HG02938 (cell line): ENCODE data around the gene YDJC.
A peak's percentile ranks its signal among the peaks of the same experiment; 100 is the strongest.
"Not testable (repeated sequence)": the region's sequence is repeated elsewhere in the genome, so short reads cannot be mapped to it uniquely, and the experiment has no call there.

Source experiments
- ATAC-seq: cut with Tn5 transposase; IDR thresholded peaks from one replicate; pipeline ENCODE4 v1.9.1; 2021; ENCODE audit warnings: mild to moderate bottlenecking, moderate library complexity; ENCODE audit not compliant: unreplicated experiment

The YDJC gene

DNA sequence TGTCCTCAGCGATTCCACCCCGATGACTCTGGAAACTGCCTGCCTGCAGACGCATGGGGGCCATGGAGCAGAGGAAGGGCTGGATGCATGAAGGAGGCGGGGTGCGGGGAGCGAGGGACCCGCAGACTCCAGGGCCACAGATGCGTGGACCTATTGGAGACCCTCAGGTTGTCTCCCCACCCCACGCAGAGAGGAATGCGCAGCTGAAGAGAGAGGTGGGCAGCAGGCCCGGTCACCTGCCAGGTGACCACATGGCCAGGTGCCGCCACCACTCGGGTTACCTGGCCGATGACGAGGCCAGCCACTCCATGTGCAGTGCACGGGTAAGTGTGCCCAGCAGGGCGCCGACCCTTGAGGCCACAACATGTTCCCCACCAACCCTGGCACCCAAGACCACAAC lies 3.1 kb upstream of the YDJC start:
- no peak for ATAC-seq

GRCh38 chr22:21632237-21632895 lies 2.5 kb upstream of the YDJC start, which contains the start of gene CCDC116:
Gene CCDC116, plus strand, starts transcription at chr22:21632760. Its CDS starts 422 bp downstream, at chr22:21633182.
- no peak for ATAC-seq

GRCh38 chr22:21631025-21631424 lies 1.2 kb upstream of the YDJC start:
- ATAC-seq = no peak

- peak; percentile 7 for ATAC-seq
Measured at GRCh38 chr22:21628386-21629254, 1.2 kb downstream of the YDJC start.

- ATAC-seq = no peak
Measured at GRCh38 chr22:21626735-21627469, 2.9 kb downstream of the YDJC start.

DNA sequence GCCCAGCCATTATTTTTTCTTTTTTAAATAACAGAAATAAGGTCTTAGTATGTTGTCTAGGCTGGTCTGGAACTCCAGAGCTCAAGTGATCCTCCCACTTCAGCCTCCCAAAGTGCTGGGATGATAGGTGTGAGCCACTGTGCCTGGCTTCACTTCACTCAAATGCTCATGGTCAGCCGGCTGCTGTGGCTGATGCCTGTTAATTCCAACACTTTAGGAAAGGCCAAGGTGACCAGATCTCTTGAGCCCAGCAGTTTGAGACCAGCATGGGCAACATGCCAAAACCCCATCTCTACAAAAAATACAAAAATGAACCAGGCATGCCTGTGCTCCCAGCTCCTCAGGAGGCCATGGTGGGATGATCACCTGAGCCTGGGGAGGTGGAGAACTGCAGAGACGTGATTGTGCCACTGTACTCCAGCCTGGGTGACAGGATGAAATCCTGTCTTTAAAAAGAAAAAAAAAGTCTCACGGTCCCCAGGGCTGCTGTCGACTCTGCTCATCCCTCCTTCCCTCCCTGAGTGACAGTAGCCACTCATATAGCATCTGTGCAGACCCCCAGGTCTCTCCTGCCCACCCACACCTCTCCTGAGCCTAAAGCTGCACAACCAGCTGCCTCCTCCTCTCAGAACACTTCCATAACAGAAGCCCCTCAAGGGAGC lies 3.6 kb downstream of the YDJC start:
- ATAC-seq = no peak

DNA sequence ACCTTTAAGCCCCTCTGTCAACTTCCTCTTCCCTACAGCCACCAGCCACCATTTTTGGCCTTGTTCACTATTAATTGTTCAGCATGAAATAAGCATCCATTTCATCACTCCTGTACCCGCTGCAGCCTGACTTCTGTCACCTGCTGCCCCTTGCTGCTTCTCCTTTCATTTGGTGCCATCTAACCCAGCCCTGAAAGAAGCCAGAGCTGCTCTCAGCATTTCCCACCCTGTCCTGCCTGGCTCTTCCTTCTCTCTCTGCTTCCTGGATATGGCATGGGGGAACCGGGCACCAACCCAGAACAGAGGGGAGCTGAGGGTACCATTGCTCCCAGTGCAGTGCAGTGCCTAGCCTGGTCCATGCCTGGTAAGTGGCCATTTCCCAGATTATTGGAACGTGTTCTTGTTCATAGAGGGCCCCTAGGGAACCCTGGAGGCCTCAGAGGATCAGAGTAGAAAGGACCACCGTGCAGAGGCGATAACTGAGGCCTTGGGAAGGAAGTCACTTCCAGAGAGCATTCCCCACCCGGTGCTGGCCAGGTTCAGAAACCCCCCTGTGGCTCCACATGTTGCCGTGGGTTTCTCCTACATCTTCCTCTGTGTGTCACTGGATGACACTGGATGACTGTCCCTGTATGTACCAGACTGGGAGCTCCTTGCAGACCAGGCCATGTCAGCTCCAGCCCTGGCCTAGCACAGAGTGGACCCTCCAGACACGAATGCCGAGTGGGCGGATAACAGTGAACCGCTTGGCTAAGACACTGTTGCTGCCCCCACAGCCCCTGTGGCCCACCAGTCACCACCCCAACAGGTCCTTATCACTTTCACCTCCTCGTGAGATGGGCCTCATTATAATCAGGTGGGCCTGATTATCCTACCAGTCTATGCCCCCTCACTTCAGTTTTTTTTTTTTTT lies 4.7 kb downstream of the YDJC start:
- no peak for ATAC-seq

DNA sequence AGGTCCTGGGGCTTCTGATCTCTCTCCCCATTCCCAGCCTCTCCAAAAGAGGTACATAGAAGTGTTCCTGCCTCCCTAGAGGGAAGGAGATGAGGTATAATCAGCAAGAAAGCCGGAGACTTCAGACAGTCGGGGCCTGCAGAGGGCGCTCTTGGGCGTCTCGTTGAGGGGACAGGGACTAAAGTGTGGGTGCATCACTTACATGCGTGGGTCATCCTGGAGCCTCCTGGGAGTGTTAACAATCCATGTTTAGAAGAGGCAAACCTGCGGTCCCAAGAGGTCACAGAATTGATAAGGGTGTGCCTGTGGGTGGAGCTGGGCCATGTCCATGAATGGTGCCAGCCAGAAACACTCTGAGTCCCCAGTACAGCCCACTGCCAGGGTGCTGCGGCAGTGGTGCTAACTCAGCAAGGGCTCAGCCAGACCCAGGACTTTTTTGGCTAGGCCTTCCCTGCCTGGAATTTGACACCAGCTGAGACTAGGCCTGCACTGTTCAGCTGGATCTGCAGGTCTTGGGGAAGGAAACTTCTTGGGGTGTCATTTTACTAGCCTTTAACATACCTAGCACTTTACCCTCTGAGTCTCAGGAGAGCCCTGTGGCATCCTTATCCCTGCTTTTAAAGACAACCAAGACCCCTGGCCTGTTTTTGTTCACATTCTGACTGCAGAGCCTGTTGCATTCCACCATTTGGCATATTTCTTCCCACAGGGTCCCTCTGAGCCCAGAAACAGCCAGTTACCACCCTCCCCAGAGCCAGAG lies 5.5 kb downstream of the YDJC start:
- ATAC-seq = no peak

- no peak for ATAC-seq
Measured at GRCh38 chr22:21623648-21623970, 6.2 kb downstream of the YDJC start.

DNA sequence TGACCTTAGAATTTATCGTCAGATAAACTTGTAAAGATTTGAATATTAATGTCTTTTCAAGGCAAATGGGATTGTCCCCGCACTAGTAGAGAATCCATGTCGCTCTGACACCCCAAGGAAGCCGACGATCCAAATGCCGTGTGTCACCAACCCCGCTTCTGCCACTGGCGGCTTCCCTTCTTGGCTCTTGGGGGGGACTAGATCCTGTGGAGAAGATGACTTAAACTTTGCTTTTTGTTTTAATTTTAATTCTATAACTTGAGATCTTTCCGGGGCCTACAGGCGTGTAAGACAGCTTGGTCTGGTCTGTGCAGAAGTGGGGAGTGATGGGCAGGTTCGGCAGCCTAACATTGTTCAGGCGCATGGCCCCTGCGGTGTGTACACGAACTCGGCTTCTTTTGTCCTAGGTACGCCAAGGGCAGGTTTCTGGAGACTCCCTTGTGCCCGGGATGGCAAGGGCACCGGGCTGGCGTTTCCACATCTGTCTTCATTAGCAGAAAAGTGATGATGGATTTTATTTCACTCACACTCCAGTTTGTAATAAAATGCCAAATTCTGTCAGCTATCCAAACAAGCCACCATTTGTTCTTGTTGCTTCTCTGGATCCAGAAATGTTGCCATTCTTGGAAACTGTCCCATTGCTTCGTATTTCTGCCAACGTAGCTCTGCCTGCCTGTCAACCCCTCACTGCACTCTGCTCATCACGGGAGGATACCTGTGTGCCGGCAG lies 6.7 kb downstream of the YDJC start:
- ATAC-seq = no peak

DNA sequence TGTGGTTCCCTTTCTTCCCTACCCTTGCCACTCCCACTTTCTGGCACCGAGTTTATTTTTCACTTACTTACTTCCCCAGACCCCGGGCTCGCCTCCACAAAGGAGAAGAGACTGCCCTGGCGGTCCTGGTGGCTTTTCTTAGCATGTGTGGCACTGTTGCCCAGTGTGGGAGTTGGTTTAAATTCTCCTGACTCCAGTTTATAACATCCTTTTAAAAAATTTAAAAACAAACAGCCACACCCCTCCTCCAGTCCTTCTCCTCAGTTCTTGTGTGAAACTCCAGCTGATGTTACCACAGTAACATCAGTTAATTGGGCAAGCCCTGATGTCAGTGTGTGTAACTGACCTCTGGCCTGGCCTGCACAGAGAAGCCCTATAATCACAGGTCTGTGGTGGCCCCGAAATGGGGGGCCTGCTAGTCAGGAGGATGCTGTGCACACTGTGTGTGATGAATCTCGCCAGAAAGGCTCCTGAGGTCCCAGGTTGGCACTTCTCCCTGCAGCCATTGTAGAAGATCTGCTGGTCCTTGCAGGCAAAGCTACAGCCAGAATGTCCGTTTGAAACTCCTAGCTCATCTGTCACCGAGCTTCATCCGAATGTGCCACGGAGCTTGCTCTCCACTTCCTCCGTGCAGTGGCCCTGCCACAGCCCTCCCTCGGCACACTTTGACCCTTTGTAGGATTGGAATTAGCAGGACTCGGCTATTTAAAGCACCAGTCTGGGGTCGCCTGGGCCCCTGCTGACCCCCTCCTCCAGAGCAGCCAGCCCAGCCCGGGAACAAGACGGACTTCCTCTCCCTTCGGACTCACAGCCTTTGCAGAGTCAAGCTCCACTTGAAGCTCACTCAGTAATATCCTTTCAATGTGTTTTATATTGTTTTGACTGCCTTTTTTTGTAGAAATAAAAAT lies 7.6 kb downstream of the YDJC start:
- no peak for ATAC-seq

GRCh38 chr22:21621025-21621424 lies 8.8 kb downstream of the YDJC start:
- ATAC-seq = no peak

GRCh38 chr22:21617337-21617736 lies 12.5 kb downstream of the YDJC start:
- ATAC-seq = not testable (repeated sequence)

GRCh38 chr22:21615731-21616130 lies 14.1 kb downstream of the YDJC start:
- no peak for ATAC-seq

DNA sequence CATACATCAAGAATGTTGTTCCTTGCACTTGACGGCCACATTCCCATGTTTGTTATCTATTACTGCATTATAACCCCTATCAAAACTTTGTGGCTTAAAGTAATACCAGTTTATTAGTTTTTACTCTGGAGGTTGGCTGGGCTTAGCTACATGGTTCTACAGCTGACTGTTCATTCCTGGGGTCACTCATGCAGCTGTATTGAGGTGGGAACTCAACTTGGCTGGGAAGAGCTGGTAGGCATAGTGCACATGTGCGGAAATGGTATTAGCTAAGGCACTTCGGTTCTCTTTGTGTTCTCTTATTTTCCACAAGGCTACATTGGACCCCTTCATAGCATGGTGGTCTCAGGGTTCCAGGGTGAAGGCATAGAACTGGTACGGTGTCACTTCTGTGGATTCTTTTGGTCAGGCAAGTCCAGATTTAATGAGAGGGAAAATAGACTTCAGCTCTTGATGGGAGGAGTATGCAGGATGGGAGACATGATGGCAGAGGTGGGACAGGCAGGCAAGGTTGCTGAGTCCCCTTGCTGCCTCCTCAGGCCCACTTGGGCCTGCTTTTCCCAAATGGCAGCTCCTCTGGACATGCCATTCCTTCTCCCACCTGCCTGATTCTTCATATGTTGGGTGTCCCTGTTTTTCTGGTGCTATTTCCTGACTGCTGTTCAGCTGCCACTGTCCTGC lies 16.1 kb downstream of the YDJC start:
- no peak for ATAC-seq

- ATAC-seq = no peak
Measured at GRCh38 chr22:21612858-21613257, 17.0 kb downstream of the YDJC start.
